Smooth muscle cell (in vitro differentiated cells): ENCODE measurements around the gene RIPOR2. TPM values are rescaled to one million over a fixed set of nuclear protein-coding genes. Genes with fewer than 3 reads are reported as not detected.
A peak's percentile ranks its signal among the peaks of the same experiment; 100 is the strongest.

Experiments
- DNase-seq: peaks from one replicate; lab custom pipeline; 2025; ENCODE audit not compliant: unreplicated experiment; lab: John Stamatoyannopoulos, UW
- H2AFZ ChIP-seq: fragments of 200-600 bp; sonication (generic); 2 replicates; pipeline ENCODE4 v1.6.0; 2016; ENCODE audit warnings: antibody characterized with exemption, low read depth, mild to moderate bottlenecking
- H3F3A ChIP-seq: fragments of 200-600 bp; sonication (generic); 2 replicates; pipeline ENCODE4 v1.6.0; 2017; ENCODE audit warnings: antibody characterized with exemption, low read depth
- H3K27ac ChIP-seq: fragments of 200-600 bp; sonication (generic); 2 replicates; pipeline ENCODE4 v1.5.1; 2016; ENCODE audit warnings: low read depth, mild to moderate bottlenecking
- H3K27me3 ChIP-seq: fragments of 200-600 bp; sonication (generic); 2 replicates; pipeline ENCODE4 v1.6.1; 2016; ENCODE audit warnings: low read depth, mild to moderate bottlenecking
- H3K36me3 ChIP-seq: fragments of 200-600 bp; sonication (generic); 2 replicates; pipeline ENCODE4 v1.5.1; 2016; ENCODE audit warnings: low read depth
- H3K4me1 ChIP-seq: fragments of 200-600 bp; sonication (generic); 2 replicates; pipeline ENCODE4 v1.5.1; 2016; ENCODE audit warnings: low read depth
- H3K4me2 ChIP-seq: fragments of 200-600 bp; sonication (generic); 2 replicates; pipeline ENCODE4 v1.6.0; 2016; ENCODE audit warnings: mild to moderate bottlenecking
- H3K4me3 ChIP-seq: fragments of 200-600 bp; sonication (generic); 2 replicates; pipeline ENCODE4 v1.5.1; 2016; ENCODE audit warnings: mild to moderate bottlenecking
- H3K79me2 ChIP-seq: fragments of 200-600 bp; sonication (generic); 2 replicates; pipeline ENCODE4 v1.6.0; 2016; ENCODE audit warnings: low read depth, mild to moderate bottlenecking
- H3K9ac ChIP-seq: fragments of 200-600 bp; sonication (generic); 2 replicates; pipeline ENCODE4 v1.6.0; 2016; ENCODE audit warnings: low read depth
- H3K9me3 ChIP-seq: fragments of 200-600 bp; sonication (generic); replicated peaks from 2 replicates; pipeline ENCODE4 v1.5.1; 2016; ENCODE audit warnings: low read depth
- H4K20me1 ChIP-seq: fragments of 200-600 bp; sonication (generic); 2 replicates; pipeline ENCODE4 v1.6.0; 2016; ENCODE audit warnings: low read depth
- CTCF ChIP-seq: fragments of 200-600 bp; sonication (generic); IDR thresholded peaks from 2 replicates; pipeline ENCODE4 v1.5.1; 2017; ENCODE audit warnings: borderline replicate concordance, mild to moderate bottlenecking, antibody characterized with exemption; ENCODE audit not compliant: insufficient read depth, poor library complexity, severe bottlenecking
- WGBS: methylation state at CpG from one replicate; pipeline ENCODE4 v1.1.7; 2016; ENCODE audit warnings: low lambda C conversion rate; 5-methylcytosine and 5-hydroxymethylcytosine counted together
- polyA plus RNA-seq: library from polyadenylated mRNA; unstranded; fragments of >200 nt; fragmentation: Nextera tagmentation; extraction: Ambion mirVana; gene quantifications from 2 replicates; pipeline ENCODE4 v1.2.1, GENCODE V29; 2016
- total RNA-seq: library from RNA; depleted of rRNA; stranded (reverse); fragments of >200 nt; gene quantifications from 2 replicates; pipeline ENCODE4 v1.2.3, GENCODE V29; 2014

The RIPOR2 gene
- total and polyA plus RNA-seq, 2 experiments from 2014 or later, result 2.3 to 5.6 TPM

DNA sequence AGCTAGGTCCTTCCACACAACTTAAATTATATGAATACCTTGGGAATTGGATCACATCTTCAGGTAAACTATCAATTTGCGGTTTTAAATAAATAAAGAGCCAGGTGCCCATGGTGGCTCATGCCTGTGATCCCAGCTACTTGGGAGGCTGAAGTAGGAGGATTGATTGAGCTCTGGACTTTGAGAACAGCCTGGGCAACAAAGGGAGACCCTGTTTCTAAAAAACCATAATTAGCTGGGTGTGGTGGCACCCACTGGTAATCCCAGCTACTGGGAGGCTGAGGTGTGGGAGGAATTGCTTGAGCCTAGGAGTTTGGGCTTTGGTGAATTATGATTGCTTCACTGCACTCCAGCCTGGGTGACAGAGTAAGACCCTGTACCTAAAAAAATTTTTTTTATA lies 157.6 kb downstream of the RIPOR2 start:
- H3K79me2 ChIP-seq, result peaks cover 50% of the 10 kb centered on the region
- no peaks in the 10 kb centered on the region for H4K20me1 ChIP-seq
- no peak overlapping the region for H3K9ac ChIP-seq
- no peaks in the 10 kb centered on the region for H3K9me3 ChIP-seq
- peaks cover 15% of the 10 kb centered on the region for H3K4me1 ChIP-seq
- 94% methylated on average over 1 of the region's 1 CpG for WGBS
- H3K4me2 ChIP-seq, result no peak overlapping the region
- no peak overlapping the region for H3K27ac ChIP-seq
- DNase-seq, result no peak
- TF ChIP-seq CTCF, result no peak
- no peaks in the 10 kb centered on the region for H3F3A ChIP-seq
- no peaks in the 10 kb centered on the region for H3K27me3 ChIP-seq
- H3K36me3 ChIP-seq, result peaks cover under 1% of the 10 kb centered on the region
- peak overlapping the region; percentile 76 for H3K4me3 ChIP-seq
- no peak overlapping the region for H2AFZ ChIP-seq

- Histone ChIP-seq H3K4me3 (peak overlapping the region; percentile 76), H3K4me1 (peaks cover 15% of the 10 kb centered on the region), H3K79me2 (peaks cover 50% of the 10 kb centered on the region), H4K20me1 (no peaks in the 10 kb centered on the region), H3K4me2 (peak overlapping the region; percentile 82), H3K9ac (no peak overlapping the region), H3K27ac (no peak overlapping the region), H3K36me3 (no peaks in the 10 kb centered on the region), H2AFZ (no peak overlapping the region), H3K9me3 (no peaks in the 10 kb centered on the region), H3K27me3 (no peaks in the 10 kb centered on the region), H3F3A (no peaks in the 10 kb centered on the region)
- no peak for TF ChIP-seq CTCF
- no peak for DNase-seq
- 87% methylated on average over 1 of the region's 1 CpG for WGBS
Observed at GRCh38 chr6:24777227-24777626, 158.5 kb downstream of the RIPOR2 start.

GRCh38 chr6:24775520-24776058 lies 160.2 kb downstream of the RIPOR2 start:
- peak overlapping the region; percentile 51 for H3K9ac ChIP-seq
- H3F3A ChIP-seq, result peaks cover 1% of the 10 kb centered on the region
- DNase-seq, result no peak
- no peaks in the 10 kb centered on the region for H3K27me3 ChIP-seq
- H3K4me1 ChIP-seq, result peaks cover 15% of the 10 kb centered on the region
- H3K4me3 ChIP-seq, result peak overlapping the region; percentile 76
- H3K27ac ChIP-seq, result peak overlapping the region; percentile 58
- H2AFZ ChIP-seq, result peak overlapping the region; percentile 94
- H4K20me1 ChIP-seq, result no peaks in the 10 kb centered on the region
- no peak for TF ChIP-seq CTCF
- peaks cover 44% of the 10 kb centered on the region for H3K79me2 ChIP-seq
- H3K9me3 ChIP-seq, result no peaks in the 10 kb centered on the region
- 6% methylated on average over 20 of the region's 20 CpGs for WGBS
- no peaks in the 10 kb centered on the region for H3K36me3 ChIP-seq
- H3K4me2 ChIP-seq, result peak overlapping the region; percentile 82
